Activated CD4-positive, alpha-beta T cell treated with anti-CD3 and anti-CD28 coated beads, Interleukin-2, amount 10 ng/mL, durations not matched to agents 7 days and 5 days (primary cell): ENCODE measurements around the gene NHLRC1. TPM values are rescaled to one million over a fixed set of nuclear protein-coding genes. Genes with fewer than 3 reads are reported as not detected.

Experiments
- total RNA-seq, 2 experiments: library from RNA; stranded (reverse); gene quantifications; one replicate each; pipeline ENCODE4 v1.2.3, GENCODE V29; 2021

Gene NHLRC1
- total RNA-seq, 2 experiments from 2014 or later = 0.08 TPM; not detected in 1

Other genes with a start within 250 kb of the NHLRC1 start
- not detected for gene KIF13A, start 135.0 kb downstream of the NHLRC1 start, total RNA-seq
- 1 to 10 TPM; 5.4 to 5.8 TPM for gene TPMT, start 32.4 kb upstream of the NHLRC1 start, total RNA-seq
- gene KDM1B, start 32.7 kb upstream of the NHLRC1 start, total RNA-seq = 10 to 100 TPM in 1 of 2 experiments, 1 to 10 TPM in 1; 8.9 to 10.5 TPM
- gene DEK, start 141.9 kb upstream of the NHLRC1 start, total RNA-seq = 100 to 1,000 TPM; 246 to 282 TPM